GM18502 (cell line): ENCODE measurements around the gene SHPK.

ENCODE experiments used
- ATAC-seq: cut with Tn5 transposase; IDR thresholded peaks from one replicate; pipeline ENCODE4 v1.9.1; 2021; ENCODE audit warnings: mild to moderate bottlenecking; ENCODE audit not compliant: unreplicated experiment, poor library complexity

The SHPK gene

DNA sequence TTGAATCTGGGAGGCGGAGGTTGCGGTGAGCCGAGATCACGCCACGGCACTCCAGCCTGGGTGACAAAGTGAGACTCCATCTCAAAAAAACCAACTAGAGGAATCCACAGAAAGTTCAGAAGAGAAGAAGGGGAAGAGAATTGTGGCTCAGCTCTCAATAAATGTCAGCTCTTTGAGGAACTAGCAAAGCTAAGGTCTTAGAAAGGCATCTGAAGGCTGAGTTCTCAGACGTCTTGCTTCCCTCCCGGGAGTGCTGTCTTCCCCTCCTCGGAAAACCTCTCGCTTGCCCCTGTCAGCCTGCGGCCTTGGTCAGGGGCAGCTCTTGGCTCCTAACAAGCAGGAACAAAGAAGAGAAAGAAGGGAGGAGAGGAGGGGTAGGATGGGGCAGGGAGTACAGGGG is 5.3 kb downstream of the SHPK start:
- no peak for ATAC-seq

DNA sequence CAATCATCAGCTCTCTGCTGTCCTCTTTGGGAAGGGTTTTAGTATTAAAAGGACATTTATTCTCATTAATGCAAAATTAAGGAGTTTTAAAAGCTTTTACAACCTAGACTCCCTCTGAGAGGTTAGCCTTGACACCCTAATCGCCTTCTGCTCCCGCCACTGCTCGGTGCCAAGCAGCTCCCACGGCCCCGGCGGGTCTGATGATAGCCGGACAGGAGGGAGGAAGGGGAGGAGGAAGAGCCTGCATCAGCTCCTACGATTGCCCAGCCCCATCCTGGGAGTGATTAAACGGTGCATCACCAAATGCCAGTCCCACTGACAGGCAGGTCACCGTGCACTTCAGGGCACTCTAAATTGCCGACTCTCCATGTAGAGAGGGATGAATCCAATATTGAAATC is 8.3 kb downstream of the SHPK start:
- no peak for ATAC-seq

DNA sequence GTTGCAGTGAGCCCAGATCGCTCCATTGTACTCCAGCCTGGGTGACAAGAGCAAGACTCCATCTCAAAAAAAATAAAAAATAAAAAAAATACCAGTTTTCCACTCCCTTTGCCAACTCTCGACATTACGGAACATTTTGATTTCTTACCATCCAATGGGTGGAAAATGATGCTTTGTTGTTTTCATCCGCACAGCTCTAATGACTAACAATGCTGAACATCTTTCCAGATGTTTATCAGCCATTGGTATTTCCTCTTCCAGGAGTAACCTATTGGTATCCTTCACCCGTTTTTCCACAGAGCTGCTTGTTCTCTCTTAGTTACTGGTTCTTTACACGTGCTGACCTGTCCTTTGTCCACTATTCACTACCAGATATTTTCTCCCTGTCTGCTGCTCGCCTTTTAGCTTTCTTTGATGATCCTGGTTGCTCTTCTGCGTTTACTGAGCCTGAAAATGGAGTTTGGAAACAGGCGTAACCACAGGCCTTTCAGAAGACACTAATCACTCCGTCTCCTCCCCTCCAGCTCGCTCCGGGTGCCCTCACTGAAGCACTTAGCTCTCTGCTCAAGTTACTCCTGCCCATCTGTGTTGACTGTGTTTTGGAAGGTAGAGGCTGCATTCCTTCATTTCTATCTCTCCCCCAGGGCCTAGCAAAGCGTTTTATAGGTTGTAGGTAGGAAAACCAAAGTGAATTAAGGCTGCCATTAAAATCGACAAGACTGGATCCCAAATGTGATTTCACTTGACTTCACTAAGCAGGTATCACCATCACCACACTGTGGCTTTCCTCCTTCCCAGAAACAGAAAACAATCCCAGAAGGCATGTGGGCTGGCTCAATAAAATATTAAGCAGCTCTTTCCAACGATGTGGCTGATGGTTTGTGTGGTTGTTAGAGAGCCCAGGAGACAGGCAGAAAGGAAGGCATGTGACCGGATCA is 8.9 kb downstream of the SHPK start:
- ATAC-seq, result no peak

DNA sequence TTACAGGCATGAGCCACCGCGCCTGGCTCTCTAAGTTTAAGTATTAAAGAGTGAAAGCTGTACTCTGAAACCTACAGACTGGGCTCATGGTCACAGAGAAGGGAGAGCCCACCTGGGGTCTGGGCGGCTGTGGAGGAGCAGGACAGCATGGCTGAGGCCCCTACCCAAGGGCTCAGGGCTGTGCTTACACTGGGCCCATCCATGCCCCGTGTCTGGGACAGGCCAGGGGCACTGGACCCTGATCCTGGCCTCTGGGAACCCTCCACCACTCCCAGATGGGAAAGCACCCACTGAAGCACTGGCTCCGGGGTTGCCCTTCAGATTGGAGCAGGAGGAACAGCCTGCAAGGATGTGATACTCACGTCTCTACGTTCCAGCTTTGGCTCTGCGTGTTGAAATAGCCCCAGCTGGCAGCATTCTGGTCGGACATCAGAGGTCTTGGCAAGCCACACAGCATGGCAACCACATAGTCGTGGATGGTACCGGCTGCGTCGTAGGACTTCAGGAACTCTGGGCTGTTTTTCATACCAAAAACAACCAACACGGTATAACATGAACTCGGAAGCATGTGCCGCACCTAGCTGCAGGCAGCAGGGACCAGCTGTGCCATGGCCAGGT is 13.0 kb downstream of the SHPK start:
- no peak for ATAC-seq

DNA sequence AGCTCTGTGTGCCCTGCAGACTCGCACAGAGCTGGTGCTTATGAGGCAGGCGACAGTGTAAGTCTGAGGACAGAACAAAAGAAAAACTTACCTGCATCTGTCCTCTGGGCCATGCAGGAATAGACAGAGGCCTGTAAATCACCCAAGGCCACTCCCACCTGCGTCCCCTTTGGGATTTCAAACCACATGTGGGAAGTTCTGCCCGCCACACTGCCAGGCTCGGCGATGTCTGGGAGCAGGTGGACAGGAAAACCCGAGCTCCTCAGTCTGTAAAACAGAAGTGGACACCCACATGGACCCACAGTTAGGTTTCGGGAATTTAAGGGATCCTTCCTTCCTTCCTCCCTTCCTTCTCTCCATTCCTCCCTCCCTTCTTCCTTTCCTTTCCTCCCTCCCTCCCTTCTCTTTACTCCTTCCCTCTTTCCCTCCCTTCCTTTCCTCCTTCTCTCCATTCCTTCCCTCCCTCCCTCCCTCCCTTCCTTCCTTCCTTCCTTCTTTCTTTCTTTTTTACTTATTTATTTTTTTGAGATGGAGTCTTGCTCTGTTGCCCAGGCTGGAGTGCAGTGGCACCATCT is 14.8 kb downstream of the SHPK start:
- ATAC-seq, result no peak

DNA sequence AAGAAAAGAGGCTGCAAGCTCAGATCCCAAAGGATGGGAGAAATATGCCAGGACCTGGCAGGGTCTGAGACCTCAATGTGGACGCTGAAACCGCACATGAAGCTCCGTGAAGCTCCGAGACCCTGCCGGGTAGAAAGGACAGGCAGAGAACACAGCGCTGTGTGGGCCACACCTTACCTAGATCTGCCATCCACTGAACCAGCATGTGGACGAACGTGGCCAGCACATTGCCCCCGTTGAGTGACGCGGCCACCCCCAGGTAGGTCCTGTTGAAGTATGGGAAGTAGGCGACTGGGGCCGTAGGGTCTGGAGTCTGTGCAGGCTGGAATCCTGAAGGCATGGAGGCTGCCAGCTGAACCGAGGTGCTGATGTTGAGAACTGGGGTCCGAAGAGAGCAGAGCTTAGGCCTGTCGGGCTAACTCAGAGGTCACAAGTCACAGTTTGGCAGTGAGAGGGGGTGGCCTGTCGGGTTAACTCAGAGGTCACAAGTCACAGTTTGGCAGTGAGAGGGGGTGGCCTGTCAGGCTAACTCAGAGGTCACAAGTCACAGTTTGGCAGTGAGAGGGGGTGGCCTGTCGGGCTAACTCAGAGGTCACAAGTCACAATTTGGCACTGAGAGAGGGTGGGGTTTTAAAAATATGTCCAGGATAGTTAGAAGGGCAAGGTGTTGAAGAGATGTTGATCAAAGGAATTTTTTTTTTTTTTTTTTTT is 20.7 kb downstream of the SHPK start:
- no peak for ATAC-seq

DNA sequence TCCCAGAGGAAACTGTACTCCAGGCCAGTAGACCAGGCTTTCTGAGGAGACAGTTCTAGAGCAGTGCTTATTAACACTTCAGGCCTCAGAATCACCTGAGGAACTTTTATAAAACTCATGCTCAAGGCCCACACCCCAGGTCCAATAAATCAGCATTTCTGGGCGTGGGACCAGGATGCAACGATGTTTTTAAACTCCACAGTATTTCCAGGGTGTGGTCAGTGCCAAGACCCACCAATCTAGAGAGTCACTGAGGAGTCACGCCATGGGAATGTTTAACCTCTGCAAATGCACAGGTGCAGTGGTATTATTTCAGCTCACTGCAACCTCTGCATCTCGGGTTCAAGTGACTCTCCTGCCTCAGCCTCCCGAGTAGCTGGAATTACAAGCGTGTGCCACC is 22.9 kb downstream of the SHPK start:
- no peak for ATAC-seq

DNA sequence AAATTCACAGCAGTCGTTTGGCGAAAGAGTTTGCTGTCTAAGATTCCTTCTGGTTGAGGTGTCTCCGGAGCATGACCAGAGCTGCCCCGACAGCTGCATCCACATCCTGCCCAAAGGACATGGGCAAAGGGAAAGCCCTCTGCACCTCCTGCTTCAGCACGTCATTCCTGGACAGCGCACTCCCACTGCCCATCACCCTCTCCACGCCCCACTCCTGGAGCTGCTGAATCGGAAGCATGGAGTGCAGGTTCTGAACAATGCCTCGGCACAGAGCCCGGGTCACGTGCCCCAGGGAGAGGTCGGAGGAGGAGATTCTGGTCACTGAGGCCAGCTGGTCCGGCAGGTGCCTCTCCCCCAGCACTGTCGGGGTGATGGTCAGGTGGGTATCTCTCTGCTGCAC is 25.5 kb downstream of the SHPK start:
- no peak for ATAC-seq

DNA sequence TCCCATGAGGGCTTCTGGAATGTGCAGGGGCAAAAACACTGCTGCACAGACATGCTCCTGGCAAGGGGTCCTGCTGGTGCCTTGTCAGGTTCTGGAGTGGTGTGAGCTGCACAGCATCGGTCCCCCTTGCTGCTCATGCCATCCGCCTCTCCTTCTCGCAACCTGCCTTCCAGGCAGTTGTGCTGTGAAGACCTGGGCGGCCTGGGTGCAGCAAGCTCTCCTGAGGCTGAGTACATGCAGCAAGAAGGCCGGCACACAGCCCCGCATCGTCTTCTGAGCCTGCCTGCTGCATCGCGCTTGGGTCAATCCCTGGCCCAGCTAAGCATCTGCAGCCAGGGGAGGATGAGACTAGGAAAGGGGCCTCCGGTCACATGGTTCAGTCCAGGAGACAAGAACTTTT is 26.4 kb downstream of the SHPK start:
- no peak for ATAC-seq

DNA sequence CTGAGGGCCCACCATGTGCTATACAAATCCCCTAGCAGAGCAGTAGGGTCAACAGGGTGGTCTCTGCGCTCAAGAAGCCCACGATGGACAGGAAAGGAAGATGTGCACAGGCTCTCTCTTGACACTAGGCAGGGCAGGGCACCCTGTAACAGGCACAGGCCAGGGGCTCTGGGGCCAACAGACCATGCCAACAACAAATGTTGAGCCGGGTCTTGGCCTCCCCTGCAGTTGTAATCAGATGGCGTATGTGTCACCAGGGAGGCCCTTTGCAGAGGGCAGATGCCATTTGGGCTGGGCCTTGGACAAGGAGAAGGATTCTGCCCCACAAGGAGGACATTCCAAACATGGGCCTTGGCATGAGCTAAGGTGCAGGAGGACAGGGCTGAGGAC is 32.2 kb downstream of the SHPK start:
- no peak for ATAC-seq

DNA sequence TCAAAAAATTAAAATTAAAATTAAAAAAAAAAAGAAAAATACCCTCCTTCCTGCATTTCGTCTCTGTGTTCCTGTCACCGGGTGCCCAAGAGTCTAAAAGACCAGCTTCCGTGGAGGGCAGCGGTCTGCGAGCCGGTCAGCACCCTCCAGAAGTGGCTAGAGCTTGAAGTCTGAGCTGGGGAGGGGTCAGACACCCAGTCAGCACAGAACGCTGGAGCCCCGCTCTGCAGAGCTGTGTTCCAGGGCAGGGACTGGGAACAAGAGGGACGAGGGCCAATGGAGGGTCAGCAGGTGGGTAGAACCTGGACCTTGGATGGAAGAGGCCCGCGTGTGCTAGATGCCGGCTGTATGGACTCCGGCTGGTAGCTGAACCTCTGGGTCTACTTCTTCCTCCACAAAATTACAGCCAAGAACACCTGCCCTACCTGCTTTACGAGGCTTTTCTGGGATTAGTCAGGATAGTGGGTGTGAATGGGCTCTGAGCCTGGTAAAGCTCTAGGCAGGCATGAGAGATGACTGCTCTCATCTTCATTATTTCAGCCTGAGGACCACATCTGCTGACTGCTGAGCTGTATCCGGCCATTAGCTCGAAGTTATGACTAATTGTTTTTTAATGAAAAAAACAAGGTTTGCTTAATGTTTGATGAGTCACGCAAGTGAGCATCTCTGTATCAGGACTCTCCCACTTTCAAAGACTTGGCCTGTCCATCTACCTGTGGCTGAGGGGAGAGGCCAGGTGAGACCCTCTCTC is 32.8 kb downstream of the SHPK start:
- no peak for ATAC-seq

DNA sequence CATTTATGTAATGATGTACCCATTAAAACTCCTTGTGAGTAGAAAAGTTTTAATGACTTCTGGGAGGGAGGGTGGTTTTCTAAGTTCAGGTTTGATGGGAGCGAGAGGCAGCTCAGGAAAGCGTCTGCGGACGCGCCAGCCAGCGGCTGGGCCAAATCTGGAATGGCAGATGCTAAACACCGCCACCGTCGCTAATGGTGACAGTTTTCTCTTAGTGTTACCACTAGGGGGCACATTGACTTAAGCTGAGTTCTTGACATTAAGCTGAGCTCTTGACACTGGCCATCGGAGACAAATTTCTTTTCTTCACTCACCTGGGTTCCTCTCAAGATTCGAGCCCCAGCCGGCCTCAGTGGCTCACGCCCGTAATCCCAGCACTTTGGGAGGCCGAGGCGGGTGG is 33.6 kb downstream of the SHPK start:
- no peak for ATAC-seq

DNA sequence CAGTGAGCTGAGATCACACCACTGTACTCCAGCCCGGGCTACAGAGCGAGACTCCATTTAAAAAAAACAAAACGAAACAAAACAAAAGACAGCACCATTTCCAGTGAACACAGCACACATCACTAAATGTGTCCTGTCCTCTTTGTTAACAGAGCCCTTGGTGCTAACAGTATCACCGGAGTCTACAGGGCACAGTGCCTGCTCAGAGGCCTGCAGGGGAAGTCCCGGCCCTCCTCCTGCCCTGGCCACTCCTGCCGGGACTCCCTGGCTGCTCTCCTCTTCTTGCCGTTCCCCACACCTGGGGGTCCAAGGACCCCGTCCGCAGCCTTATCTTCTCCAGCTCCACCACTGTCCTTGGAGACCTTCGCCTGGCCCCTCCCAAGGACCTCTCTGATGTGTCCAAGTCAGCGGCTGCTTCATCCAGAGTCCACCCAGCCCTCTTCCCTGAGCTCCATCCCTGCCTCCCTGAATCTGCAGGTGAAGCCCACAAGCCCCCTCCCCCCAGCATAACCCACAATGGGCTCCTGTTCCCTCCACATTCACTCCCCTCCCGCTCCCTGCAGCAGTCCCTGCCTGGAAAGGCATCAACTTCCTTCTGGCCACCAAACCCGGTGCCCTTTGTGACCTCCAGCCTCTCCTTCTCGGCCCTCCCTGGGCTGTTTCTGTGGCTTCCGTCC is 35.4 kb downstream of the SHPK start:
- ATAC-seq, result no peak

DNA sequence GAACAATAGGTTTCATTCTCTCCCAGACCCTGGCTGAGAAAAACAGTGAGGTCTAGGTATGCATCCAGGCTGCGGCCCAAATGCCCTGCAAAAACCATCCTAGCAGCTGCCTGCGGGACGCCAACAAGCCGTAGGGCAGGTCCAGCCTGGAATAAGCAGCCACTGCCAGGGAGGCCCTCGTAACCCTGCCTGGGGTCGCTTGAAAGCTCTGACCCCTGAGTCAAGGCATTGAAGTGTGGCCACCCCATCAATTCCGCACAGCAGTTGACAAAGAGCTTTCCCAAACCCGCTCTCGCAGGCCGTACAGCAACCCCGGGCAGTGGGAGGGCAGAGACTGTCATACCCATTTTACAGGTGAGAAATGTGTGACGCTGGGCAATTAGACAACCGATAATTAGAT is 38.0 kb downstream of the SHPK start:
- no peak for ATAC-seq

DNA sequence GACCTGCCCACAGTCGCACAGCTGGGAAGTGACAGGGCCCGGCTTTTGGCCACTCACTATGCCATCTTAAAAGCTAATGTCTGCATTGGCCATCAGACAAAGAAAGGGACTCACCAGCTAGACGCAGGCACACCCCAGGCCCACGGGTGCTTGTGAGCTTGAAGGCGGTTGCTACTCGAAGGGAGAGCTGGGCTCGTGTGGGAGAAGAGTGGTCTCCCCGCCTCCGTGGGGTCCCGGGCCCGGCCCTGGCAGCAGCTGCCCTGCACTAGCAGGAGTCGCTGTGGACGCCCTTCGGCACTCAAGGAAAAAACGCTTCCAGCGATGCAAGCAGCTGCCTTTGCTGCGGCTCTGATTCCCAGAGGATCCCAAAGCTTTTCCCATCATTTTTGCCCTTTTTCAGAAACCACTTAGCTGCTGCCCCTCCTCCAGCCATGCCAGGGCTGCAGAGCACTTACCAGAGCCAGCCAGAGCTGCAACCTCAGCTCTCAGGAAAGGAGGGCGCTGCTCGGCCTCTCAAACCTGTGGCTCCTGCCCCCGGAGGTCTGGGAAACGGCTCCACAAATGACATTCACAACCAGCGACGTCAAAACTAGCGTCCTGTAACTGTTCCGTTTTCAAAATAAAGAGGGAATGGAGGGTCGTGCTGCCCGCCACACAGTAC is 39.1 kb downstream of the SHPK start:
- no peak for ATAC-seq

DNA sequence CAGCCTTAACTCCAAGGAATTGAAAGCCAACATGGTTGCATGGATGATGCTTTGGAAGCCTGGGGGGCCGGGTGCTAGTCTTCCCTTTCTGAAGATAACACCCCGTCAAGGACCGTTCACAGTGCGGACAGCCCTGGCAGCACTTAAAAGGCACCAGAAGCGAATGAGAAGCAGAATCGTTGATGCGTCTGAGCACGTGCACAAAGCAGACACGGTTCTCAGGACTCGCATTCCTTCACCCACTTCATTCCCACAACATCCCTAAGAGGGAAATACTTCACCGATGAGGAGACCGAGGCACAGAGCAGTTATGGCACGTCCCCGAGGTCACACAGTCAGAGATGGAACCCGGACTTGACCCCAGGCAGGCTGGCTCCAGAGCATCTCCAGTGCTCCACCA is 41.1 kb downstream of the SHPK start:
- ATAC-seq, result no peak

DNA sequence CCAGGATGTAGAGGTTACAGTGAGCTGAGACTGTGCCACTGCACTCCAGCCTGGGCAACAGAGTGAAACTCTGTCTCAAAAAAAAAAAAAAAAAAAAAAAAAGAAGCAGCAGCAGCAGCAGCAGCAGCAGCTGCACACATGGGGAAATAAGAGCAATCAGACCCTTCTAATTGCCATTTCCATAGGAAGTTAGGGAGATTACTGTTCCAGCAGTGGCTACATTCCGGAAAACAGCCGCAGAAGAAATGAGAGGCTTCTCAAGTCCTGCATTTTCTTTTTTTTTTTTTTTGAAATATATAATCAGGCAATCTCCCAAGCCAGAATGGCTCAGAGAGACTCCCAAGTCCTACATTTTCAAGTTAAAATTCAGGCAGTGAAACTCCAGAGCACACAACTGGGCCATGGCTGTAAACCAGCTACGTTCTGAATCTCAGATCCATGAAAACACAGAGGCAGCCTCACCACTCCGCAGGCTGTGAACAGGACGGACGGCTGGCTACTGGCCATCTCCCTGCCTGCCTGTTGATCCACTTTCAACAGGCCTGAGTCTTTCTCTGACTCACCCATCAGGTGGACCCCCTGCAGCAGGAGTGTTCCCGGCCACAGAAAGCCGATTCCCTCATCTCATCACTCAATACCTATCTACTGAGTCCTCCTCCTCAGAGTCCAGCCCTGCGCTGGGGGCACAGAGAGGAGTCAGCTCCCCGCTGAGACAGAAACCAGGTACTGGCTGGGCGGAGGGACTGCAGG is 41.8 kb downstream of the SHPK start:
- ATAC-seq, result no peak

DNA sequence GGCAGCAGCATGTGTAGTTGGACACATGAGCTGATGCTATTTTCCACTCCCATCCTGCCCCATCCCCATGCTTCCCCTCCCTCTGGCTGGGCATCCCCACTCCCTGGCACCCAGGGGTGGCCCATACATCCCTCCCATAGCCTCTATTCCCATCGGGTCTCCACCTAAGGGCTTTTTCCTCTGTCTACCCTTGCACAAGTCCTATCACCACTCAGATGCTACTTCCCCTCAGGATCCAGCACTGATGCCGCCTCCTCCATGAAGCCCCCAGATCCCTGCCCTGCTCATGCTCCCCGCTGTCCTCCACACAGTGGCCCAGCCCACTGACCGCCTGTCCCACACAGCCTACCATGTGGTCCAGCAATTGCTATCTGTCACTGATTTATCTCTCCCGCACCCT is 42.7 kb downstream of the SHPK start:
- ATAC-seq, result no peak
